ENCODE data around the gene ADAM19.

Gene ADAM19

DNA sequence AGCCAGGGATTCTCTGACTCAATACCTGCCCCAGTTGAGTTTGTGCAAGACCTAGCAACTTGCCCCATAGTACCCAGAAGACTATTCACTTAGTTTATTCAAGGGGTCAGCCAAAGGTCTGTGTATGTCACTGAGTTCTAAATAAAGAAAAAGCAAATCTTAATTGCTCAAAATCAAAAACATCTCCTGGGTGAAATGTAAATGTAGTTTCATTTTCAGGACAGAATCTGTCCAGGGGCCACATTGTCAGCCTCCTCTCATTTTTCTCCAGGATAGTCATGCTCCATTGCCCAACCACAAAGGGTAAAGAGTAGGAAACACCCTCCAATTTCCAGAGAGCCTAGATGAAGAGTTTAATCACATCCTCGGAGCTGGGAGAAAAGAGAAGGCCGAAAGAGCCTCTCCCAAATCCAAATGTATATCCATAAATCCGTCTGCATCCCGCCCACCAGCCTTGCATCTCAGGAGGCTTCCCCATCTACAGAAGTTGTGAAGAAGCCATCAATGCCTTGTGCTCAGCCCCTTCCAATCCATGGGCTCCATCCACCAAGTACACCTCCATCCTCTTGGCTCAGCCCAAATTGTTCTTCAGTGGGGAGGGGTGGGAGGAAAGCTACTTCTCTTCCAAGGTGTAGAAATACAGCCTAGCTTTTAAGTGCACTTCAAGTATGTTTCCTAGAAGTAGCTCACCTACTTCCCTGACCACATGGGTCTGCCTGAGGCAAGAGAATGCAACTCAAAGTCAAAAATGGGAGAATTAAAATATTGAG, 26.9 kb downstream of the ADAM19 start:
- TF ChIP-seq, protein P1, sequence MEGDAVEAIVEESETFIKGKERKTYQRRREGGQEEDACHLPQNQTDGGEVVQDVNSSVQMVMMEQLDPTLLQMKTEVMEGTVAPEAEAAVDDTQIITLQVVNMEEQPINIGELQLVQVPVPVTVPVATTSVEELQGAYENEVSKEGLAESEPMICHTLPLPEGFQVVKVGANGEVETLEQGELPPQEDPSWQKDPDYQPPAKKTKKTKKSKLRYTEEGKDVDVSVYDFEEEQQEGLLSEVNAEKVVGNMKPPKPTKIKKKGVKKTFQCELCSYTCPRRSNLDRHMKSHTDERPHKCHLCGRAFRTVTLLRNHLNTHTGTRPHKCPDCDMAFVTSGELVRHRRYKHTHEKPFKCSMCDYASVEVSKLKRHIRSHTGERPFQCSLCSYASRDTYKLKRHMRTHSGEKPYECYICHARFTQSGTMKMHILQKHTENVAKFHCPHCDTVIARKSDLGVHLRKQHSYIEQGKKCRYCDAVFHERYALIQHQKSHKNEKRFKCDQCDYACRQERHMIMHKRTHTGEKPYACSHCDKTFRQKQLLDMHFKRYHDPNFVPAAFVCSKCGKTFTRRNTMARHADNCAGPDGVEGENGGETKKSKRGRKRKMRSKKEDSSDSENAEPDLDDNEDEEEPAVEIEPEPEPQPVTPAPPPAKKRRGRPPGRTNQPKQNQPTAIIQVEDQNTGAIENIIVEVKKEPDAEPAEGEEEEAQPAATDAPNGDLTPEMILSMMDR (IDR thresholded peaks at IDR 0.05) = no peak
- Histone ChIP-seq H3K4me3 (peak overlapping the region; percentile 32), H3K27ac (peak overlapping the region; percentile 68 to 85)
- peak; percentile 41 for DNase-seq (ENCODE audit: low spot score)

DNA sequence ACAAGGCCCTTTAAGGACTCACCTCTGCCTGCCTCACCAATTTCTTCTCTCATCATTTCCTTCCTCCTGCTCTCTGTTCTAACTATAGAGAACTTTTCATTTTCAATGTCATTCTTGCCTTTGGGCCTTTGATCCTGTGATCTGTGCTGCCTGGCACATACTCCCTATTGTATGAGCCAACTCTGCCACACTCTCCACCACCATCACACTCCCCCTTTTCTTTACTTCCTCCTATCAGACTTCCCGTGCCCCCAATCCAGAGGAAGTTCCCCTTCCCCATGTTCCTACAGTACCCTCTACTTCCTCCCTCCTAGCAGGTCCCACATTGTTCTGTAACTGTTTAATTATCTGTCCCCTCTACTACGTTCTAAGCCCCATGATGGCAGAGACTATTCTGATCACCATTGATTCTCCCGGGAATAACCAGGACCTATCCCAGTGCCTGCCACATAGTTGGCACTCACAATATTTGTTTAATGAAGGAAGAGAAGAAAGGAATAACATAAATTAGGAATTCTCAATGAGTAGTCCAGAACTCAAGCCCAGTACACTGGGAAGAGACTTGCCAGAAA, 27.5 kb downstream of the ADAM19 start:
- peak overlapping the region; percentile 68 to 85 for H3K27ac ChIP-seq

DNA sequence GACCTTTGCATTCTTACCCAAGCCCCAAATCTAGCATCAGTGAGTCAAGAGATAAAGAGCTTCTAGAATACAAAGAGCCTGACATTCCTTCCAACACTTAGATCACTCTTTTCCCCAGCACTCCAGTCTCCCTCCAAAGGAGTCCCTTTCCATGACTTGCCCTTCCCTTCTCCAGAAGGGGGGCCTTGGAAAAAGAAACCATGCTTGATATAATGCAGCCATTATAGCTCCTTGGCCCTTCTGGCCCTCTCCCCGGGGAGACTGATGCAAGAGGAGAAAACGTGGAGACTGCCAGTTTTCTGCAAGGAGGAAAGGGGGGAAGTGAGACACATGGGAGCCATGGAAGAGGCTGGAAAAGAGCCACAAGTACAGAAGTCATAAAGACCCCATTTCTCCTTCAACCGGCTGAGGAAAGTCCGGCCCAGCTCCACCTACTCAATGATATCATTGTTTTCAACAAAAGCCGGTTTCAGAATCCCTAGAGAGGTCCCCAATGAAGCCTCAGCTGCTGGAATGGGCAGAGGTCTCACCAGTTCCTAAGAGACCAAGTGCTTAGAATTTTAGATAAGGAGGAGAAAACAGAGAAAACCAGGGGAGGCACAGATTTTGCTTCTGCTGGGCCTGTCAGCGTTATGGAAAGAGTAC, 29.0 kb downstream of the ADAM19 start:
- H3K27ac ChIP-seq = peak overlapping the region in 1 of 2 donors; percentile 85
- no peak for DNase-seq (ENCODE audit: low spot score)

More for the DNA sequence above, 27.5 kb downstream of the ADAM19 start:
- TF ChIP-seq, protein P1 (IDR thresholded peaks at IDR 0.05) = no peak
- peak; percentile 70 for DNase-seq (ENCODE audit: low spot score)
- peak overlapping the region; percentile 32 for H3K4me3 ChIP-seq

DNA sequence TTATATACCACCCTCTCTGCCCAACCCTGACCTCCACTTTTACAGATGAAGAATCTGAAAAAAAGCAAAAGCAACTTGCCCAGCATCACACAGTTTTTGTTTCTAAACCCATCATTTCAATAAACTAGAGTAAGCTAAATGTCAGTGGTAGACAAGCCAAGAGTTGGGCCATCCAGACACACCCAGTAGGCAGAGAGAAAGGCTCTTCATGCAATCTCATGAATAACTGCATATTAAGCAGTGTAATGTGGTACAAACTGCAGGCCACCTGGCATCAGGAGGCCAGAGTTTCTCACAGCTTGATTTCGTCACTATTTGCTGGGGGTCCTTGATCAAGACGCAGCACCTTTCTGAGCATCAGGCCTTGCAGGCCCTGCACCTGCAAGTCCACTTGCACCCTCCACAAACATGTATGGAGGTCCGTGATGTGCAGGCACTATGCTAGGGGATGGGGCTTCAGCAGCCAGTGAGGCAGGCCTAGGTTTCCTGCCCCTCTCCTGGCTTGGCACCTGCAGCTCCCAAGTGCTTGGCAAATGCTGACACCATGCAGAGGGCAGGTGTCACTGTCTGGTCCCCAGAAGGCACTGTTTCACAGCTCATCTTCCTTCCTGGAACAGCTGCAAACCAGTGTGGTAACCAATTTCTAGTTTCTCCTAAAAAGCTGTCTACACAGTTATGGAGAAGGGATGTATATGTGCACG, 29.8 kb downstream of the ADAM19 start:
- Histone ChIP-seq H3K27ac (peak overlapping the region in 1 of 2 donors; percentile 85), H3K4me3 (no peak overlapping the region)
- TF ChIP-seq, protein P1 (IDR thresholded peaks at IDR 0.05) = no peak
- no peak for DNase-seq (ENCODE audit: low spot score)

More for the DNA sequence above, 29.0 kb downstream of the ADAM19 start:
- H3K4me3 ChIP-seq = no peak overlapping the region
- TF ChIP-seq, protein P1 (IDR thresholded peaks at IDR 0.05) = no peak

DNA sequence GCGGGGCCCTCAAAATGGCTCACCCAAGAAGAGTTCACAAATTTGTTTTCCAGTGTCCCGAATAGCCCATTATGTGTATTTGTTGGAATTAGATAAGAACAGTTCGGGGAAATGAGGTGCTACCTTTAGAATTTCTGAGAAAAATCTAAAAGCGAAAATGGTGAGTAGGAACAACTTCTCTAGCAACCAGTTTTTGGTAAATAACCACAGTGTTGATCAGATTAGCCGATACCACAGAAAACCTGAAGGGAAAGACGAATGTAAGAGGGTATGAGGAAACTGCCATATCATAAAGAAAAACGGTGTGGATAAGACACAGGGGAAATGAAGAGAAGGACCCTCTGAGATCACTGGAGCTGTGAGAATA, 31.0 kb downstream of the ADAM19 start:
- DNase-seq (ENCODE audit: low spot score) = no peak
- H3K4me3 ChIP-seq = no peak overlapping the region
- TF ChIP-seq, protein P1 (IDR thresholded peaks at IDR 0.05) = no peak
- peak overlapping the region; percentile 25 to 85 for H3K27ac ChIP-seq

DNA sequence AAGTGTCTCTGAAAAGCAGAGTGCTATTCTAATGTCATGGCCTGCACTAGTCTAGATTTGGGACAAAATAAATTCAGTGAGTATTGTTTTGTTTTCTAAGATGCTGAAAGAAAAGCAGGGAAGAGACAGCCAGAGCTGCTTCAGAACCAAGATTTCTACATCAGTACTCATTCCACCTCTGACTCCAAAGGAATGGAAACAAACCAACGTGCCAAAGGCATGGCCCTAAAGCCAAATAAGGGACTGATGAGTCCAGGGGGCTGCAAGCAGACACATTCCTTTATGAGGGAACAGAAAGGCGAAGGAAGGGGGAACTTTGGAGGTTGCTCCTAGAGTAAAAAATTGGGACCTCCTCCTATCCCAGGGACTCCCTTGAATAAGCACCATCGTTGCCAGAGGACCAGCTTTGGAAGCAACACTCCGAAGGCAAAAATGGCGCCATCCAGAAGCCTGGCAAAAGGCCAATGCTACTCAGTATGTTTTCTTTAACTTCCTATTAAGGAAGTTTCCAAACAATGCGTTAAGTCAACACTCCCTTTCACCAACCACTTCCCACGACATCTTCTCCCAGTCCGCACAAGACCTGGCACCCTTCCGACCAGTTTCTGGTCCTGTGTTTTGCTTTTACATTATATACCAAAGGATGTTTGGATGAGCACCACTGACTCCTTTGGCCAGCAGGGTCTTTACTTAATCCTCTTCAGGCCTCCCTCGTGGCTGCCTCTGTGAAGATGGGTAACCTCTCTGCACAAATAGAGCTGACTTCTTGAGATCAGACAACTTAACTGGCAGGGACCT, 31.6 kb downstream of the ADAM19 start:
- peak overlapping the region; percentile 15 for H3K4me3 ChIP-seq
- DNase-seq (ENCODE audit: low spot score) = no peak
- TF ChIP-seq, protein P1 (IDR thresholded peaks at IDR 0.05) = no peak
- H3K27ac ChIP-seq = peak overlapping the region; percentile 25 to 78
